ENCODE measurements around the gene STEAP1B.

GRCh38 chr7:22541789-22542188 lies 41.8 kb upstream of the STEAP1B start:
- TF ChIP-seq, protein P1, sequence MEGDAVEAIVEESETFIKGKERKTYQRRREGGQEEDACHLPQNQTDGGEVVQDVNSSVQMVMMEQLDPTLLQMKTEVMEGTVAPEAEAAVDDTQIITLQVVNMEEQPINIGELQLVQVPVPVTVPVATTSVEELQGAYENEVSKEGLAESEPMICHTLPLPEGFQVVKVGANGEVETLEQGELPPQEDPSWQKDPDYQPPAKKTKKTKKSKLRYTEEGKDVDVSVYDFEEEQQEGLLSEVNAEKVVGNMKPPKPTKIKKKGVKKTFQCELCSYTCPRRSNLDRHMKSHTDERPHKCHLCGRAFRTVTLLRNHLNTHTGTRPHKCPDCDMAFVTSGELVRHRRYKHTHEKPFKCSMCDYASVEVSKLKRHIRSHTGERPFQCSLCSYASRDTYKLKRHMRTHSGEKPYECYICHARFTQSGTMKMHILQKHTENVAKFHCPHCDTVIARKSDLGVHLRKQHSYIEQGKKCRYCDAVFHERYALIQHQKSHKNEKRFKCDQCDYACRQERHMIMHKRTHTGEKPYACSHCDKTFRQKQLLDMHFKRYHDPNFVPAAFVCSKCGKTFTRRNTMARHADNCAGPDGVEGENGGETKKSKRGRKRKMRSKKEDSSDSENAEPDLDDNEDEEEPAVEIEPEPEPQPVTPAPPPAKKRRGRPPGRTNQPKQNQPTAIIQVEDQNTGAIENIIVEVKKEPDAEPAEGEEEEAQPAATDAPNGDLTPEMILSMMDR (IDR thresholded peaks at IDR 0.05; ENCODE audit: low read depth, low read length), result no peak
- no peak for TF ChIP-seq EZH2phosphoT487 (IDR thresholded peaks at IDR 0.05; ENCODE audit: low read depth)
